SK-N-SH treated with all-trans-retinoic acid at 6 μM for 48 hours (cell line): Measurements from ENCODE around the gene MKI67.

Experiments
- ARNTL ChIP-seq: fragments of 450-650 bp; formaldehyde crosslinking; IDR thresholded peaks from 2 replicates; pipeline ENCODE4 v1.5.0; 2020; ENCODE audit warnings: low read depth, mild to moderate bottlenecking, moderate library complexity, borderline replicate concordance
- ESRRG ChIP-seq: fragments of 250-450 bp; sonication (Bioruptor Pico); IDR thresholded peaks from 2 replicates; pipeline ENCODE4 v1.6.1; 2021; ENCODE audit warnings: mild to moderate bottlenecking
- ISL1 ChIP-seq: fragments of 250-450 bp; sonication (Bioruptor Pico); IDR thresholded peaks from 2 replicates; pipeline ENCODE4 v2.1.2; 2022; ENCODE audit warnings: mild to moderate bottlenecking, moderate library complexity
- POU6F1 ChIP-seq: fragments of 250-450 bp; sonication (Bioruptor Pico); IDR thresholded peaks from 2 replicates; pipeline ENCODE4 v1.8.0; 2021; ENCODE audit warnings: low read depth, mild to moderate bottlenecking, moderate library complexity, borderline replicate concordance
- PPARA ChIP-seq: fragments of 250-450 bp; sonication (Bioruptor Pico); IDR thresholded peaks from 2 replicates; pipeline ENCODE4 v1.5.0; 2020; ENCODE audit warnings: mild to moderate bottlenecking, borderline replicate concordance
- SNAI2 ChIP-seq: fragments of 250-450 bp; sonication (Bioruptor Pico); IDR thresholded peaks from 2 replicates; pipeline ENCODE4 v1.5.0; 2020; ENCODE audit warnings: mild to moderate bottlenecking, moderate library complexity
- TSHZ2 ChIP-seq: fragments of 250-450 bp; sonication (Bioruptor Pico); IDR thresholded peaks from 2 replicates; pipeline ENCODE4 v1.5.0; 2020; ENCODE audit warnings: mild to moderate bottlenecking, moderate library complexity
- ZNF8 ChIP-seq: fragments of 450-650 bp; formaldehyde crosslinking; IDR thresholded peaks from 2 replicates; pipeline ENCODE4 v1.5.0; 2020; ENCODE audit warnings: mild to moderate bottlenecking, moderate library complexity

GRCh38 chr10:128143531-128143930 lies 17.3 kb upstream of the MKI67 start:
- TF ChIP-seq PPARA (CRISPR knock-in tag) (no peak), POU6F1 (CRISPR knock-in tag) (no peak), ZNF8 (CRISPR knock-in tag) (no peak), TSHZ2 (CRISPR knock-in tag) (no peak), ESRRG (no peak), ISL1 (CRISPR knock-in tag) (no peak), ARNTL (CRISPR knock-in tag) (no peak), SNAI2 (CRISPR knock-in tag) (no peak)
